ENCODE measurements around the gene SPRYD3.

Gene SPRYD3

GRCh38 chr12:53065975-53066931 lies 12.9 kb downstream of the SPRYD3 start:
- no peak for DNase-seq (ENCODE audit: low read depth, low spot score)
- no peak overlapping the region for H3K4me3 ChIP-seq (ENCODE audit: low read length)

GRCh38 chr12:53065470-53065869 lies 13.7 kb downstream of the SPRYD3 start:
- no peak overlapping the region for H3K4me3 ChIP-seq (ENCODE audit: low read length)
- DNase-seq (ENCODE audit: low read depth, low spot score): no peak

GRCh38 chr12:53064613-53065436 lies 14.4 kb downstream of the SPRYD3 start:
- DNase-seq (ENCODE audit: low read depth, low spot score): no peak
- H3K4me3 ChIP-seq (ENCODE audit: low read length): no peak overlapping the region

- H3K4me3 ChIP-seq (ENCODE audit: low read length): no peak overlapping the region
- no peak for DNase-seq (ENCODE audit: low read depth, low spot score)
These were observed 15.2 kb downstream of the SPRYD3 start for GRCh38 chr12:53063708-53064612.

- DNase-seq (ENCODE audit: low read depth, low spot score): no peak
- no peak overlapping the region for H3K4me3 ChIP-seq (ENCODE audit: low read length)
These were observed 16.0 kb downstream of the SPRYD3 start for GRCh38 chr12:53062977-53063707.

GRCh38 chr12:53062011-53062961 lies 16.9 kb downstream of the SPRYD3 start:
- DNase-seq (ENCODE audit: low read depth, low spot score): no peak
- no peak overlapping the region for H3K4me3 ChIP-seq (ENCODE audit: low read length)

GRCh38 chr12:53061404-53062010 lies 17.7 kb downstream of the SPRYD3 start:
- H3K4me3 ChIP-seq (ENCODE audit: low read length): no peak overlapping the region
- DNase-seq (ENCODE audit: low read depth, low spot score): no peak

GRCh38 chr12:53060721-53061276 lies 18.4 kb downstream of the SPRYD3 start:
- no peak for DNase-seq (ENCODE audit: low read depth, low spot score)
- no peak overlapping the region for H3K4me3 ChIP-seq (ENCODE audit: low read length)

GRCh38 chr12:53060064-53060720 lies 19.0 kb downstream of the SPRYD3 start:
- no peak for DNase-seq (ENCODE audit: low read depth, low spot score)
- no peak overlapping the region for H3K4me3 ChIP-seq (ENCODE audit: low read length)

- no peak for DNase-seq (ENCODE audit: low read depth, low spot score)
- no peak overlapping the region for H3K4me3 ChIP-seq (ENCODE audit: low read length)
These were observed 19.6 kb downstream of the SPRYD3 start for GRCh38 chr12:53059434-53060063.

- no peak for DNase-seq (ENCODE audit: low read depth, low spot score)
- H3K4me3 ChIP-seq (ENCODE audit: low read length): no peak overlapping the region
These were observed 20.3 kb downstream of the SPRYD3 start for GRCh38 chr12:53058674-53059433.

GRCh38 chr12:53057816-53058500 lies 21.2 kb downstream of the SPRYD3 start:
- DNase-seq (ENCODE audit: low read depth, low spot score): no peak
- H3K4me3 ChIP-seq (ENCODE audit: low read length): no peak overlapping the region

- no peak for DNase-seq (ENCODE audit: low read depth, low spot score)
- no peak overlapping the region for H3K4me3 ChIP-seq (ENCODE audit: low read length)
These were observed 22.3 kb downstream of the SPRYD3 start for GRCh38 chr12:53056901-53057300.

GRCh38 chr12:53056296-53056695 lies 22.9 kb downstream of the SPRYD3 start:
- no peak overlapping the region for H3K4me3 ChIP-seq (ENCODE audit: low read length)
- no peak for DNase-seq (ENCODE audit: low read depth, low spot score)
